ENCODE results near the gene DCLK2.

DCLK2 gene

GRCh38 chr4:150205016-150205415, 126.8 kb downstream of the DCLK2 start:
- no peaks in the 10 kb centered on the region for H3K36me3 ChIP-seq (replicated peaks; ENCODE audit: low read depth, low read length)
- no peak overlapping the region for H3K4me2 ChIP-seq (ENCODE audit: low read length)
- H3K9me3 ChIP-seq (ENCODE audit: insufficient read depth, low read length) = no peaks in the 10 kb centered on the region
- H4K20me1 ChIP-seq (ENCODE audit: insufficient read depth, low read length) = no peaks in the 10 kb centered on the region
- H3K4me3 ChIP-seq (ENCODE audit: low read length) = no peak overlapping the region
- 0 out of 2 replicates have a peak, but pooled peaks cover 4% of the 10 kb centered on the region for H3K4me1 ChIP-seq (ENCODE audit: low read length)
- no peaks in the 10 kb centered on the region for H3K79me2 ChIP-seq (ENCODE audit: low read length)
- TF ChIP-seq CTCF (IDR thresholded peaks at IDR 0.05; ENCODE audit: low read depth, low read length) (no peak), EZH2phosphoT487 (IDR thresholded peaks at IDR 0.05; ENCODE audit: low read depth) (no peak)
- no peaks in the 10 kb centered on the region for H3K27me3 ChIP-seq (ENCODE audit: low read depth, low read length)
- H2AFZ ChIP-seq (ENCODE audit: low read depth, low read length) = no peak overlapping the region
- H3K27ac ChIP-seq (ENCODE audit: low read length) = no peak overlapping the region
- H3K9ac ChIP-seq (ENCODE audit: low read length) = no peak overlapping the region

- TF ChIP-seq CTCF (IDR thresholded peaks at IDR 0.05; ENCODE audit: low read depth, low read length) = no peak
- no peak for TF ChIP-seq EZH2phosphoT487 (IDR thresholded peaks at IDR 0.05; ENCODE audit: low read depth)
- H3K36me3 ChIP-seq (replicated peaks; ENCODE audit: low read depth, low read length) = no peaks in the 10 kb centered on the region
- 0 out of 2 replicates have a peak, but pooled peaks cover 4% of the 10 kb centered on the region for H3K4me1 ChIP-seq (ENCODE audit: low read length)
These were observed 128.0 kb downstream of the DCLK2 start for GRCh38 chr4:150206265-150206664.

DNA sequence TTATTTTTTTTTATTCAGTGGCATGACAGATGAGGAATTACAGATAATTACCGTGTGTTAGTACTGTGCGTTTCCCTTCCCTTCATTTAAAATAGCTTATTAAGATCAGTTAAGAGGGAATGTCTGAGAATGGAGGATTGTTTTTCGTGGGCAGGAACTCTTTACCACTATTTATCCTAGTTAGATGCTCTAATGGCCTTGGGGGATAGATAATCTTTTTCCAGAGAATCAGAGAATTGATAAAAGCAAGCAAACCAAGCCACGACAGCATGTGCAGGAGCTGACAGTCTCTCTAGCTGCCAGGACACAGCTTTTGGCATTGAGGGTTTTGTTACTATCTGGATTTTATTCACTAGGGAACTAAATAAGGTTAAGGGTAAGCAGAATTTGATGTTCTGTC, 128.7 kb downstream of the DCLK2 start:
- Histone ChIP-seq H3K27me3 (ENCODE audit: low read depth, low read length) (no peaks in the 10 kb centered on the region), H3K9ac (ENCODE audit: low read length) (no peak overlapping the region), H3K4me1 (ENCODE audit: low read length) (0 out of 2 replicates have a peak, but pooled peaks cover 4% of the 10 kb centered on the region), H2AFZ (ENCODE audit: low read depth, low read length) (no peak overlapping the region), H4K20me1 (ENCODE audit: insufficient read depth, low read length) (no peaks in the 10 kb centered on the region), H3K27ac (ENCODE audit: low read length) (no peak overlapping the region), H3K9me3 (ENCODE audit: insufficient read depth, low read length) (no peaks in the 10 kb centered on the region), H3K4me3 (ENCODE audit: low read length) (no peak overlapping the region), H3K4me2 (ENCODE audit: low read length) (no peak overlapping the region), H3K79me2 (ENCODE audit: low read length) (no peaks in the 10 kb centered on the region), H3K36me3 (replicated peaks; ENCODE audit: low read depth, low read length) (no peaks in the 10 kb centered on the region)
- no peak for TF ChIP-seq CTCF (IDR thresholded peaks at IDR 0.05; ENCODE audit: low read depth, low read length)
- TF ChIP-seq EZH2phosphoT487 (IDR thresholded peaks at IDR 0.05; ENCODE audit: low read depth) = no peak

More at GRCh38 chr4:150206265-150206664, 128.0 kb downstream of the DCLK2 start:
- H2AFZ ChIP-seq (ENCODE audit: low read depth, low read length) = no peak overlapping the region
- no peak overlapping the region for H3K4me3 ChIP-seq (ENCODE audit: low read length)
- no peak overlapping the region for H3K9ac ChIP-seq (ENCODE audit: low read length)
- no peaks in the 10 kb centered on the region for H3K79me2 ChIP-seq (ENCODE audit: low read length)
- no peak overlapping the region for H3K27ac ChIP-seq (ENCODE audit: low read length)
- no peaks in the 10 kb centered on the region for H3K9me3 ChIP-seq (ENCODE audit: insufficient read depth, low read length)
- no peak overlapping the region for H3K4me2 ChIP-seq (ENCODE audit: low read length)
- H3K27me3 ChIP-seq (ENCODE audit: low read depth, low read length) = no peaks in the 10 kb centered on the region
- no peaks in the 10 kb centered on the region for H4K20me1 ChIP-seq (ENCODE audit: insufficient read depth, low read length)

- no peaks in the 10 kb centered on the region for H3K79me2 ChIP-seq (ENCODE audit: low read length)
These were observed 129.6 kb downstream of the DCLK2 start for GRCh38 chr4:150207871-150208270.

More at GRCh38 chr4:150207871-150208270, 129.6 kb downstream of the DCLK2 start:
- H3K27ac ChIP-seq (ENCODE audit: low read length) = no peak overlapping the region
- no peaks in the 10 kb centered on the region for H4K20me1 ChIP-seq (ENCODE audit: insufficient read depth, low read length)
- peaks cover 12% of the 10 kb centered on the region for H3K4me1 ChIP-seq (ENCODE audit: low read length)
- H3K36me3 ChIP-seq (replicated peaks; ENCODE audit: low read depth, low read length) = no peaks in the 10 kb centered on the region
- TF ChIP-seq CTCF (IDR thresholded peaks at IDR 0.05; ENCODE audit: low read depth, low read length) (no peak), EZH2phosphoT487 (IDR thresholded peaks at IDR 0.05; ENCODE audit: low read depth) (no peak)
- no peaks in the 10 kb centered on the region for H3K9me3 ChIP-seq (ENCODE audit: insufficient read depth, low read length)
- no peak overlapping the region for H3K9ac ChIP-seq (ENCODE audit: low read length)
- H2AFZ ChIP-seq (ENCODE audit: low read depth, low read length) = no peak overlapping the region
- no peak overlapping the region for H3K4me3 ChIP-seq (ENCODE audit: low read length)
- no peaks in the 10 kb centered on the region for H3K27me3 ChIP-seq (ENCODE audit: low read depth, low read length)
- no peak overlapping the region for H3K4me2 ChIP-seq (ENCODE audit: low read length)

Data from OCI-LY3 (cell line).